ENCODE measurements around the gene GAGE10.
"Not testable (repeated sequence)": the region's sequence is repeated elsewhere in the genome, so short reads cannot be mapped to it uniquely, and the experiment has no call there.

- not testable (repeated sequence) for TF ChIP-seq CTCF (IDR thresholded peaks at IDR 0.05 in 2 of 3, conservative IDR thresholded peaks at IDR 0.05 in 1 of 3; ENCODE audit: insufficient read depth in 2 of 3, low read depth in 1 of 3, low read length in 3 of 3); HNRNPH1 (optimal IDR thresholded peaks at IDR 0.05; ENCODE audit: low read depth, low read length); CBFB (CRISPR knock-in tag; IDR thresholded peaks at IDR 0.05); NRF1 (conservative IDR thresholded peaks at IDR 0.05 in 1 of 2, IDR thresholded peaks at IDR 0.05 in 1 of 2)
- TF ChIP-seq RAD21 (CRISPR knock-in tag; conservative IDR thresholded peaks at IDR 0.05 in 1 of 2, IDR thresholded peaks at IDR 0.05 in 1 of 2), result 0 out of 4 replicates have a peak, but pooled peaks of 1 of the 2 experiments have one; percentile 9
These were observed 38.0 kb downstream of the GAGE10 start for GRCh38 chrX:49341449-49341848.
